ENCODE measurements around the gene FANCM.

FANCM gene

GRCh38 chr14:45134051-45134958 lies 1.4 kb upstream of the FANCM start, which contains the start of gene FKBP3:
TSS of gene FKBP3 (minus strand) at chr14:45134481. CDS start at chr14:45134456, 25 bp downstream.
- Histone ChIP-seq H3K4me3 (ENCODE audit: low read depth, low read length) (peak within 1 kb of the TSS; percentile 97), H3K9me3 (ENCODE audit: control insufficient read depth, insufficient read depth, low read depth, low read length) (no peaks in the 10 kb centered on the region), H3K36me3 (ENCODE audit: control insufficient read depth in 2 of 2, insufficient read depth in 1 of 2, low read length in 2 of 2) (peaks cover 12 to 18% of the 10 kb centered on the region in 2 experiments), H3K4me1 (ENCODE audit: control insufficient read depth, insufficient read depth, low read length) (peaks cover 9% of the 10 kb centered on the region; the same call in 1 of the 2 replicates), H3K27ac (ENCODE audit: extremely low read depth, low read depth, low read length) (peak within 1 kb of the TSS; percentile 83)
- ChIA-PET CTCF (interaction anchor here (0.6 to 1.4 kb wide), 2 partner anchors 8 to 221 kb away, joined by 3 to 7 read pairs; no protein-coding TSS in a partner anchor), POLR2A (interaction anchor here (0.6 to 4.0 kb wide), 7 partner anchors 11 to 235 kb away, joined by 3 to 22 read pairs (median 4); partner anchors contain the start of genes KLHL28, PRPF39 and TOGARAM1)
- TF ChIP-seq SETDB1 (IDR thresholded peaks at IDR 0.05; ENCODE audit: insufficient read length, low read length) (no peak), KLF8 (tag by site-specific recombination; IDR thresholded peaks at IDR 0.05) (peak; percentile 70), ZNF549 (tag by site-specific recombination; IDR thresholded peaks at IDR 0.05) (no peak), ZNF239 (tag by site-specific recombination; IDR thresholded peaks at IDR 0.05) (no peak), KLF9 (tag by site-specific recombination; IDR thresholded peaks at IDR 0.05; ENCODE audit: low read depth) (peak; percentile 70), ZNF513 (tag by site-specific recombination; IDR thresholded peaks at IDR 0.05) (no peak), ZNF394 (tag by site-specific recombination; IDR thresholded peaks at IDR 0.05; ENCODE audit: borderline replicate concordance) (0 out of 2 replicates have a peak, but pooled peaks have one; percentile 69), ZNF311 (tag by site-specific recombination; IDR thresholded peaks at IDR 0.05; ENCODE audit: borderline replicate concordance) (no peak), PRDM2 (tag by site-specific recombination; IDR thresholded peaks at IDR 0.05; ENCODE audit: borderline replicate concordance) (no peak), ZNF560 (tag by site-specific recombination; IDR thresholded peaks at IDR 0.05; ENCODE audit: borderline replicate concordance) (no peak), ZBTB26 (tag by site-specific recombination; optimal IDR thresholded peaks at IDR 0.05) (peak; percentile 13), ZNF174 (tag by site-specific recombination; IDR thresholded peaks at IDR 0.05) (no peak), ZNF324 (tag by site-specific recombination; IDR thresholded peaks at IDR 0.05) (peak; percentile 77; the same call in 1 of the 2 replicates), ZNF837 (tag by site-specific recombination; IDR thresholded peaks at IDR 0.05) (no peak), GLI2 (tag by site-specific recombination; IDR thresholded peaks at IDR 0.05; ENCODE audit: borderline replicate concordance, low read depth) (no peak), ZSCAN16 (tag by site-specific recombination; IDR thresholded peaks at IDR 0.05) (no peak), ZNF280D (tag by site-specific recombination; IDR thresholded peaks at IDR 0.05) (no peak), SP2 (tag by site-specific recombination; IDR thresholded peaks at IDR 0.05) (peak; percentile 88), ZNF362 (tag by site-specific recombination; IDR thresholded peaks at IDR 0.05) (no peak), GLIS1 (tag by site-specific recombination; IDR thresholded peaks at IDR 0.05) (peak; percentile 22; the same call in 1 of the 2 replicates), BCL6B (tag by site-specific recombination; IDR thresholded peaks at IDR 0.05) (no peak)

Data from HEK293 (cell line).